B cell (primary cell): ENCODE results near the gene NSDHL.

Experiments used
- CTCF ChIP-seq: fragments of 200-600 bp; IDR thresholded peaks from one replicate; pipeline ENCODE4 v1.8.0; 2022; ENCODE audit warnings: antibody characterized with exemption, mild to moderate bottlenecking
- EZH2 ChIP-seq: IDR thresholded peaks from 2 replicates; pipeline ENCODE4 v1.6.1; 2012; ENCODE audit warnings: borderline replicate concordance, low read depth, mild to moderate bottlenecking, moderate library complexity, low read length; ENCODE audit not compliant: insufficient read depth, poor library complexity, severe bottlenecking

GRCh38 chrX:152895121-152895520 lies 64.3 kb downstream of the NSDHL start:
- TF ChIP-seq CTCF (no peak), EZH2 (no peak)
